NCI-H82 treated with DMSO at 0.1 percent for 48 hours (cell line): ENCODE data around the gene ZNF335.

Source experiments
- DNase-seq: peaks from one replicate; lab custom pipeline; 2025; ENCODE audit not compliant: unreplicated experiment; lab: John Stamatoyannopoulos, UW

ZNF335 gene

DNA sequence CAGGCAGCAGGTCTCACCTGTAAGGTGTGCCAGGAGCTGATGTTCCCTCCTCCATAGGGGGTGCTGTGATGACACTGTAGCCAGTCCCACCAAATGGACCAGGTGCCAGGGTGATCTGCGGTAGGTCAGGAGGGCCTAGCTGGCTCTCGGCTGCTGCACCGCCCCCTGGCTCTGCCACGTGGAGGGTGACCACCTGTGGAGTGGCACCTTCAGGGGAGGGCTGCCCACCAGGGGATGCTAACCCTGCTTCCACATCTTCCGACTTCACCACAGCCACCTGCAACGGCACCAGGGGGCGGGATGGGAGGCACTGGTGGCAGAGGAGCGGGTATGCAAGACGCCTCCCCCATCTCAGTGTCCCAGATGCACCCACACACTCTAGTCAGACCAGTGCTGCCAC, 18.3 kb downstream of the ZNF335 start:
- no peak for DNase-seq

DNA sequence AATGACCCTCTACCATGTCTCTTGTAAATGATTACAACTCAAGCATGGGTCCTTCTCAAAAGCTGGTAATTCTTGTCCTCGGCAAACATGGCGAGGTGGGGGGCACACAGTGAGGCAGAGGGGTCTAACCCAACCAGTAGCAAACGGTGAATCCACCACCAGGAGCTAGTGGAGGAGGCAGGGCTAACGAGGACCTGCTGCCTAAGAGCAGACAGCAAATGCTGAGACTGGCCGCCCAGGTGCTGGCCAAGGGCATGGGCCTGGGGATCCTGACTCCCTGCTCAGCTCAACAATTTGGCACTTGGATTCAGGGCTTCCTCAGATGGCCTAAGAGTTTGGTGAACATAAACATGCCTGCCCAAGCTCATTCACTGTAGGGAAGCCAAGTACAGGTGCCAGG, 19.1 kb downstream of the ZNF335 start:
- no peak for DNase-seq

DNA sequence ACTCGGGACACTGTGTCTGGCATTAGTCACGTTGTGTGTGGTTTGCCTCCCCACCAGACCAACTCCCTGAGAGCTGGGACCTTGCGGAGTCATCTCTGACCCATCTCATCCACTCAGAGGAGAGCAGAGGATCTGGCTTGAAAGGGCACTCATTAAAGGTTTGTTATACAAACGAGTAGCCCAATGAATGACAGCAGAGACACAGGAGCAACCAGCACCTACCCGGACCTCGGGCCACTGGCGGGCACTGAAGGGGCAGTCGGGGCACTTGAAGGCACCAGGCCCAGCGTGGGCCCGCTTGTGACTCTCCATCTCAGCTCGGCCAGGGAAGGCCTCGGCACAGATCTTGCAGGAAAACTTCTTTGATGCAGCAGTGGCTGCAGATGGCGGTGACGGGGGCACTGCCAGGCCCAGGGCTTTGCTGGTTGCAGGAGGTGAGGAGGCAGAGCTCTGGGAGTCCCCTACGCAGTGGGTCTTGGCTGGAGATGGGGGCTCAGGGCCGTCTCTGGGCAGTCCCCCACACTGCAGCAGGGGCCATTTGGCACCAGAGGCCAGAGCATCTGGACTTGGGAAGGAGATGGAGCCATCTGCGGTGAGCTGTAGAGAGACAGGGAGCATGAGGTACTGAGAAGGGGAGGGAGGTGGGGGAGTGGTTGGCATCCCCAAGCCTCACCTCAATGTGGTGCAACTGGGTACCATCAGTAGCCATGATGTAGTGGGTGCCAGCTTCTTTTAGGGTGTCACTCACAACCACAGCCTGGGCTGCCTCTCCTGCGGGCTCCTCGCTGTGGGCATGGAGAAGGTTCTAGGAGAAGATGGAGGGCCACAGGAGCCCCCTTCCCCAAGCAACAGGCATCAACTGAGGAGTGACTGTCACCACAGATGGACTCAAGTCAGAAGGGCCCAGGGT, 19.8 kb downstream of the ZNF335 start:
- DNase-seq: no peak

DNA sequence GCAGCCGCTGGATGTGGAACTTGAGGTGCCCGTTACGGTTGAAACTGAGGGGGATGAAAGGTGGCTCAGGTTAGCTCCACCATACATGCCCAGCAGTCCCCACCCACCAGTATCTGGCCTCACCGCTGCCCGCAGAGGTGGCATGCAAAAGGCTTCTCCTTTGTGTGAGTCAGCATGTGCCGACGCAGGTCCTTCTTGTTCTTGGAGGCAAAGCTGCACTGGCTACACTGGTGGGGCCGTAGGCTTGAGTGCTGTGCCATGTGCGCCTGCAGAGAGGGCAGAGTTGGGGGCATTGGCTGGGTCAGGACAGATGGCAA, 21.7 kb downstream of the ZNF335 start:
- no peak for DNase-seq

DNA sequence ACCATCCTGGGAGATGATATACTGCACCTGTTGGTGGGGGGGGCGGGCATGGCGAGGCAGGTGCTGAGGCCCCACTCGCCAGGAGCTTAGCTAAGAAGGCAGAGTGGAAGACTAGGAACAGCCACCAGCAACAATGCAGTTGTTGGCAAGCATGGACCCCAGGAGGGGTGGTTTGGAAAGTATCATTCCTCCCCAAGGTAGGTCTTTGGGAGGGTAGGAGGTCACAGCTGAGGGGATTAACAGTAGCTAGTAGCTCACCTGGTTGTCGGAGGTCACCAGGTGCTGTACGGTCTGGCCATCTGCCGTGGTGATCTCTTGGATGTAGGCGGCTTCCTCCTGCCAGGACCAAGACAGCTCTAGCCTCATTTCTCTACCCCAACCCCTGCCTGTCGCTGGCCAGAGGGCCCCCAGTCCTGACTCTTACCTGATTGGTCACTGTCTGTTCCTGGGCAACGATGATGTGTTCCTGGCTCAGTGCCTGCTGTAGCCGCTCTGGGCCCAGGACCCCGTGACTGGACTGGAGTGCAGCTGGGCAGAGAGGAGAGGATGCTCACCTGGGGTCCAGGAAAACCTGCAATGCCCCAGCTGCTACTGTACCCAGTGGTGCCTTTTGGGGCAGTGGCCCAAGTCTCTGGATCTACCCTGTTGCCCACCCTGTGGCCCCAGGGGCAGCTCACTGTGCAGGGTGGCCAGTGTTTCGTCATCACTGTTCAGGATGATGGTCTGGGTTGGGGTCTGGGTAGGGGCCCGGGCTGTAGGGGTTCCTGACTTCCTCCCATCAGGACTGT, 22.3 kb downstream of the ZNF335 start:
- no peak for DNase-seq

DNA sequence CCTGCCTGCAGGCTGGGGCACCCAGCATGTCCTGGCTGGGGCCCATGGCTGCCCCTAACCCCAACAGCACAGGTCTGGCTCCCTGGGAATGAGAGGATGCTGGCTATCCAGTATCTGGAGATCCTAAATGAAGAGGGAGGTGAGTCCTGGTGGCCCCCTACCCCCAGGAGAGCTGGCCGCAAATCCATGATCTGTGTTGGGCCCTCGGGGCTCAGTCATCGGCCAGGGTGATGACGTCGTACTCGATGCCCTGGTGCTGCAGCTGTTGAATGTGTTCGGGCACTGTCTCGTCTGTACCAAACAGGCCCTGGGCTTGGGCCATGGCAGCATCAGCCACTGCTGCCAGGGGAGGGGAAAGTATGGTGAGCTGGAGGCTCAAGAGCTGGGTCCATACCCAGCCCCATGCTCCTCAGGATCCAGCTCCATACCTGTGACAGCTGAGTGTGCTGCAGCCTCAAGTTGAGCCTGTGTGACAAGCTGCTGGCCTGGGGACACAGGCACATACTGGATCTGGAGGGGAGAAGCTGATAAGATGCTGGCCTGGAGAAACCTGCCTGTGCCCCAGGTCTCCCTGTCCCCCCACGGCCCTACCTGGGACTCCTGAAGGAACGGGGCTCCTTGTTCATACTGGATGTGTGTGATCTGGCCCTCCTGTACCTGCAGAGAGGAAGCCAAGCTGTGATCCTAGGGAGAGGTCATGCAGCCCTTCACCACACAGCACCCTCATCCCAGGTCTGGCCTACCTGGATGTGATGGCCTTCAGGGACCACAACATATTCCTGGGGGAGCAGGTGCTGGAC, 23.1 kb downstream of the ZNF335 start:
- DNase-seq: no peak

DNA sequence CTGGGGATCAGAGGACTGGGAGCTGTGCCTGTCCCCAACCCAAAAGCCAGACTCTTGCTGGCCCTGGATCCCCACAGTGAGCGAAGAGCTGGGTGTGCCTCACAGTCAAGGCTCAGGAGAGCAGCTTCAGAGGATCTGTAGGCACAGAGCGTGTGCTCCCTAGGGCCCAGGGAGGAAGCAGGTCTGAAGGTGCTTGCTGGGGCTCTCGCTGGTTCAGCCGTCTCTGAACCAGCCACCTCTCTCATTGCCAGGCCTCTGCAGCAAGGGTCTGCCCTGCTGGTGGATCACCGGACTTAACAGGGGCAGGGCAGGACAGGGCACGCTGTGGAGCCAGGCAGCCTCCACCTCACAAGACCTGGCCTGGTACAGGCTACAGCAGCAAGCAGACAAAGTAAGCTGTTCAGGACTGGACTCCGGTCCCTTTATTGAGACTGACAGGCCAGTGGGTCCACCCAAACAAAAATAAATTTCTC, 23.7 kb downstream of the ZNF335 start:
- DNase-seq: no peak

DNA sequence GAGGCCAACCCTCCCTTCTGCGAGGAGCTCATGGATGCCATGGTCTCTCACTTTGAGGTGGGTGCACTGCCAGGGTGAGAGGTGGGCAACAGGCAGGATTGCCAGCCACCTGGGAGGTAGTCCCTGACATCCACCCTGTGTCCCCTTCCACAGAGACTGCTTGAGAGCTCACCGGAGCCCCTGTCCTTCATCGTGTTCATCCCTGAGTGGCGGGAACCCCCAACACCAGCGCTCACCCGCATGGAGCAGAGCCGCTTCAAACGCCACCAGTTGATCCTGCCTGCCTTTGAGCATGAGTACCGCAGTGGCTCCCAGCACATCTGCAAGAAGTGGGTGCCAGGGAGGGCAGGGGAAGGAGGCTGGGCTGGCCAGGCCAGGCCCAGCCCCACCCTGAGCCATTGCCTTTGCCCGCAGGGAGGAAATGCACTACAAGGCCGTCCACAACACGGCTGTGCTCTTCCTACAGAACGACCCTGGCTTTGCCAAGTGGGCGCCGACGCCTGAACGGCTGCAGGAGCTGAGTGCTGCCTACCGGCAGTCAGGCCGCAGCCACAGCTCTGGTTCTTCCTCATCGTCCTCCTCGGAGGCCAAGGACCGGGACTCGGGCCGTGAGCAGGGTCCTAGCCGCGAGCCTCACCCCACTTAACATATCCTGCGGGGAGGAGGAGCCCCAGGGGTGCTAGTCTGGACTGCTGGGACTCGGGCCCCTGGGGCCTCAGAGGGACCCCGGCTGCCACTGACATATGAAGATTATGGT, 24.7 kb downstream of the ZNF335 start:
- no peak for DNase-seq

DNA sequence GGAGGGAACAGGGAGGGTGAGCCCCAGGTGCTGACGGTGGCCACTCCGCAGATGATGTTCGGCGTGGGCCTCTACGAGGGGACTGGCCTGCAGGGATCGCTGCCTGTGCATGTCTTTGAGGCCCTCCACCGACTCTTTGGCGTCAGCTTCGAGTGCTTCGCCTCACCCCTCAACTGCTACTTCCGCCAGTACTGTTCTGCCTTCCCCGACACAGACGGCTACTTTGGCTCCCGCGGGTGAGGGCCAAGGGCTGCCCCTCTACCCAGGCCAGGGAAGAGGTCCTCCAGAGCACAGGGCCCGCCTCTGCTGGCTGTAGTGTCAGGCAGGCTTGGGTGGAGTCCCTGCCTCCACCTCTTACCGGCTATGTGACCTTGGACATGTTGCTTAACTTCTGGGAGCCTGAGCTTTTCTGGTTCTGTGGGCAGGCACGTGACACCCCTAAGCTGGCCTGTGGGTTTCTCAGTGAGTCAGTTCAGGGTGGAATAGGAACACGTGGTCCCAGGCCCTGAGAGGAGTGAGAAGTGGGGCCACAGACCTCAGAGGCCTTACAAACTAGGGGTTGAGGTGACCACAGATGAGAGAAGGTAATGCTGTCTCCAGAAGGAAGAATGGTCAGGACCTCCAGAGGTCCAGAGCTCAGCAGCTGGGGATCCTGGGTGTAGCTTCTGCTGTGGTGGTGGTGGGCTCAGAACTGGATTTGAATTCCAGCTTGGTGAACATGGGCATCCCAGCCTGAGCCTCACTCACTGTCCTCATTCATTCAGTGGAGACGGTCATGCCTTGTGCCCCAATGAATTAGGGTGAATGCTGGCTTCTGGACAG, 25.6 kb downstream of the ZNF335 start:
- DNase-seq: no peak

DNA sequence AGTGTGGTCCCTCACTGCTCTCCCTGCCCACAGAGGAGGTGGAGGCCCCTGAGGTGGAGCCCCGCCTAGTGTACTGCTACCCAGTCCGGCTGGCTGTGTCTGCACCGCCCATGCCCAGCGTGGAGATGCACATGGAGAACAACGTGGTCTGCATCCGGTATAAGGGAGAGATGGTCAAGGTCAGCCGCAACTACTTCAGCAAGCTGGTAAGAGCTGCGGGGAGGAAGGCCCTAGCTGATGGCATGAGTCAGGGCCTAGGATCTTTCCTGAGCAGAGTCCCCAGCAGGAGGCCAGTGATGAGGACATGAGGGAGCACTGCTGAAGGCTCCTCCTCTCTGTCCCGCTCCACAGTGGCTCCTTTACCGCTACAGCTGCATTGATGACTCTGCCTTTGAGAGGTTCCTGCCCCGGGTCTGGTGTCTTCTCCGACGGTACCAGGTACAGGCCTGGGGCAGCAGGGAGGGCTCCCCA, 26.3 kb downstream of the ZNF335 start:
- no peak for DNase-seq

DNA sequence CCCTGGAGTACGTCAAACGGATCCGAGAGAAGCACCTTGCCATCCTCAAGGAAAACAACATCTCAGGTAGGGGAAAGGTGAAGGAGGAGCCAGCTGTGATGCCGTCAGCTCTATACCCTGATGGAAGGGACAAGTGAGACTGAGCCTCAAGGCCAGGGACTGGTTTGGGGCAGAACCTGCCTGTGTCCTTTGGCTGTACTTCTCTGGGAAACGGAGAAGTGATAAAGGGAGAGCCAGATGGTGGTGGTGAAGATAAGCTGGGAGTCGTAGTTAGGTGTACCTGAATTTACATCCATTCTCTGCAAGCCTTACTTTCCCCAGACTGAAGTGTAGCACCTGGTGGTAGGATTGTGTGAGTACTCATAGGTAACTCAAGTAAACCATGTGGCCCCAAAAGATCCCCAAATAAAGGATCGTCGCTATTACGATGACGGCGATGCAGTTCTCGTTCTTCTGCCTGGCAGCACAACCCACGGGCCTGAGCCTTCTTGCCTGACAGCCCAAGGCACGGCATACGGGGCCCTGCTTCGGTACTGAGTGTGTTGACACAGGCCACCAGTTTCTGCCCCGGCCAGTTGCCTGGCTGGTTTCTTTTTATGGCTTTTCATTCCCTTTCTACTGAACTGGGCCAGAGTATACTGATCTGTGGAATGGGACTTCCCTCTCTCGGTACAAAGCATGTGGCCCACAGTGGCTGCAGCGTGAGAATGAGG, 26.9 kb downstream of the ZNF335 start:
- no peak for DNase-seq

DNA sequence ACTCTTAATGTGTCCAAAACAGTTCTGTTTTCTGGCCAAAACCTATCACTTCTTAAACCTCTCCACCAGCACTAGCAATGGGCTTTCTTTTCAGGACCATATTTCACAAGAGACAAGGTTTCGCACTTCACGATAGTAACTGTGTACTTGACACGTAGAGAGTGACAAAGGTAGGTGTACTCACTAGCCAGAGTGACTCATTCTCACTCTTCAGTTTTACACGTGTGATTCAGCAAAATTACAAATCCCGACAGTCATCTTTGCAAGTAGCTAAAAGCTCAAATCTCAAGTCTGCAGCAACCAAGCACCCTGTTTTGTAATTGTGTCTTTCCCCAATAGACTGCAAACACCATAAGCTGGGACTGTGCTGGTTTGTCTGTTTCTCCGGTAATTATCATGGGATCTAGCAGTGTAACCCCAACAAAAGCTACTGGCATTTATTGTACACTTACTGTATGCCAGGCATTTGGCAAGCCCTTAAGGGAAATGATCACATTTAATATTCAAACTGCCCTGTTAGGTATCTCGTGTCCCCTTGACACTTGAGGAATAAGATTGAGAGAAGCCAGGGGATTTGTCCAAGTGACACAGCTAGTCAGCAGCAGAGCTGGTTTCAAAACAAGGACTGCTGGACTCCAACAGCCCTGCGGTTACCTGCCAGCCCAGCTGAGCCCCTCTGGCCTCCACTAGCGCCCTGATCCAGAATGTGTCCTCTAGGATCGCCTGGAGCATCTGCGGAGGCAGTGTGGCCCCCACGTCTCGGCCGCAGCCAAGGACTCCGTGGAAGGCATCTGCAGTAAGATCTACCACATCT, 27.6 kb downstream of the ZNF335 start:
- no peak for DNase-seq

DNA sequence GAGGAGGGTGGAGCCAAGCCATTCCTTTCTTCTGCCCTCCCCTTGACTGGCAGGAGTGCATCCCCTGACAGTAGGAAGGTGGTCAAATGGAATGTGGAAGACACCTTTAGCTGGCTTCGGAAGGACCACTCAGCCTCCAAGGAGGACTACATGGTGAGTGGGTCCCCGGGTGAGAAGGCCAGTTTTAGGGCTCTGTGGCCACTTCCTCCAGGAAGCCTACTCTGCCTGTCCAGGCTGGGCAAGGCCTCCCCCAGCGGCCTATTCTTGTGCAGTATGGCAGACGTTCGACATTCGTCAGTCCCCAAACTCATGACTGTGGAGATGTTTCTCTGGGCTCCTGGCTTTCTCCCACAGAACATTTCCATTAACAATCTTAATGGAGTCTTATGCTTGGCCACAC, 28.4 kb downstream of the ZNF335 start:
- DNase-seq: no peak

DNA sequence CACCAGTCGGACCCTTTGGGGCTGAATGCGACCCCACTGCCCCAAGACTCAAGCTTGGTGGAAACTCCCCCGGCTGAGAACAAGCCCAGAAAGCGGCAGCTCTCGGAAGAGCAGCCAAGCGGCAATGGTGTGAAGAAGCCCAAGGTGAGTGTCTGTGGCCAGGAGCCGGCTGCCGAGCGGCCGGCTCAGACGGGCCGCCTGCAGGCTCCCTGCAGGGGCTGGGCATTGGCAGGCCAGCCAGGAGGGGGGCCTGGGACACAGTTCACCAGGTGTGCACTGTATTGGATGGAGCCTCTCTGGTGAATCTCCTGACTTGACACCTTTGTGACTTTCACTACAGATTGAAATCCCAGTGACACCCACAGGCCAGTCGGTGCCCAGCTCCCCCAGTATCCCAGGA, 31.5 kb downstream of the ZNF335 start:
- DNase-seq: no peak

DNA sequence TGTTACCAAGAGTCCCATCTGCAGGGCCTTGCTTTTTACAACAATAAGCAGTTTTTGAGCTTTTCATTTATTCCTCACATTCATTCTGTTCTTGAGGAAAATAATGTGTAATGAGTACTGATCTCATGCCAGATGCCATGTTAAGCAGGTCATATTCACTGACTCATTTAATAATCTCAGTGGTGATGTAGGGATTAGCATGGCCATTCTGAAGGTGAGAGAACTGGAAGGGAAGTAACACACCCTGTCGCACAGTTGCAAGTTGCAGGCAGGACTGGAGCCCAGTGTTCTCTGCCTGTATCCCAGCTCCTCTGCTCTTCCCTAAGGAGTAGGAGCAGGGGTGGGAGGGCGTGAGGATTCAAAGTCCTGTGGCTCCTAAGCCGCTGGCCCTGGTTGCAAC, 31.9 kb downstream of the ZNF335 start:
- DNase-seq: no peak

DNA sequence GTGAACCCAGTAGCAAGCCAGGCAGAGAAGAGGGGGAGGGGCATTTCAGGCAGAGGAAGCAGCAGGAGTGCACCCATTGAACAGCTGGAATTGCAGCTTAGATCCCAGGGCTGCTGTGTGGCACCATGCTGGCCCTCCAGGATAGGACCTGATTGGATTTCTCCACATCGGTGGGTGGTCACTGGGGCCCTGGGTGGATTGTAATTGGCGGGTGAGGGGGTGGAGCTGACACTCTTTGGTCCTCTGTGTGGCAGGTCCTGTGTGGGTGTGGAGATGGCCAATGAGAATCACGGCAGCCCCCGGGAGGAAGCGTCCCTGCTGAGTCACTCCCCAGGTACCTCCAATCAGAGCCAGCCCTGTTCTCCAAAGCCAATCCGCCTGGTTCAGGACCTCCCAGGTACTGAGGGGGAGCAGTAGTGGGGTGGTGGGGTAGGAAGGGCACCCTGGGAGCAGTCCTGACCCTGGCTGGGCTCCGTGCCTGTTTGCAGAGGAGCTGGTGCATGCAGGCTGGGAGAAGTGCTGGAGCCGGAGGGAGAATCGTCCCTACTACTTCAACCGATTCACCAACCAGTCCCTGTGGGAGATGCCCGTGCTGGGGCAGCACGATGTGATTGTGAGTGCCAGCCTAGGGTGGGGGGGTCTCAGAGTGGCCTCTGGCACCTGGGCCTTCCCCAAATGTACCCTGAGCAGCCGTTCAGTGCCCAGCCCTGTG, 33.1 kb downstream of the ZNF335 start:
- no peak for DNase-seq

DNA sequence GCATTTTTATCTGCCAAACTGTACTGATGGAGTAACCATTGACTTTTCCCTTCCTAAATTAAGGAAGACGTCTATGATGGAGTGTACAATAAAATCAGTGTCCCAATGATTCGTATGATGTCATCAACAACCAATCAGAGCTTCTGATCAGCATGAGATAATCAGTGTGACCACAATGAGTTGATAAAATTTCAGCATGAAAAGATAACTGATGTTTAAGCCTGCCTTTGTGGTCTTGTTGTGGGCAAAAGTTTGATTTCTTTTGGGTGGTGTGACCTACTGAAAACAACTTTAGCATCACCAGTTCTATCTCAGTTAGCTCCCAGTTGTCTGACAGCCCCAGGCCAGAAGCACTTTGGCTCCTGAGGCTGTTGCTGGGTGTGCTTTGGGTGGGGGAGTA, 34.2 kb downstream of the ZNF335 start:
- no peak for DNase-seq
